ENCODE data around the gene ZNF441. TPM values are rescaled to one million over a fixed set of nuclear protein-coding genes. Genes with fewer than 3 reads are reported as not detected.
A peak's percentile ranks its signal among the peaks of the same experiment; 100 is the strongest.
"Not testable (repeated sequence)": the region's sequence is repeated elsewhere in the genome, so short reads cannot be mapped to it uniquely, and the experiment has no call there.

The ZNF441 gene
- total and polyA plus RNA-seq, 2 of the 4 experiments (the other 2 are of a cell fraction): 2.8 to 9.7 TPM

DNA sequence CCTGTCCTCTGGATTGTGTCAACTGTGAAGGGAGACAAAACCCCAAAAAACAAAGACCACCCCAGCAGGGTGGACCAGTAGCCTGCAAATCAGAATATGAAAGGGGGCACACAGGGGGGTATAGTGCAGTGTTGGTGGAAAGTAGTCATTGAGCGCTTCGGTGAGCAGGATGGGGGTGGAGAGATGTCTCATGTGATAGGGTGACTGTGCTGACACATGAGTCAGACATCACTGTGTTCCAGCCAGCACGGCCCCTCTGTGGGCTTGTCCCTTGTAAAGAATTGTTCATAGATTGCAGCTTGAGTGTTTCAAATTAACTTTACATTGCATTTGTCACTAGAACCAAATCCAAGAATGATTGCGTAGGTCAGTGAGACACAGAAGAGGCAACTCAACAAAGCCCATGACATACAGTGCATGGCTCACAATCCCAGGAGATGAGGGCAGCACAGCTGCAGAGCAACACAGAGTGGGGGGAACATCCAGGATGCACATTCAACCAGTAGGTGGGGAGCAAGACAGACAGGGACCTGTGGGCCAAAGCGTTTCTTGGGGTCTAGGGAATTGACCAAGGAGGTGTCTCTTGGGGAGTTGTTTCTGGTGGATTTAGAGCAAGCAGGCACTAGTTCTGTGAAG lies 54.8 kb downstream of the ZNF441 start:
- Histone ChIP-seq H4K5ac (ENCODE audit: low read depth, low read length) (no peak overlapping the region), H3K18ac (ENCODE audit: low read depth, low read length) (no peak overlapping the region), H2BK20ac (ENCODE audit: low read depth, low read length) (no peak overlapping the region), H2AFZ (replicated peaks; ENCODE audit: low read length, poor library complexity) (peak overlapping the region; percentile 32), H4K20me1 (ENCODE audit: insufficient read depth, low read length) (no peaks in the 10 kb centered on the region), H2AK9ac (replicated peaks; ENCODE audit: low read depth, low read length, poor library complexity) (no peak overlapping the region), H3K27ac (ENCODE audit: insufficient read depth, low read length) (no peak overlapping the region), H2BK5ac (ENCODE audit: low read depth, low read length, poor library complexity, severe bottlenecking) (peak overlapping the region; percentile 6), H3K56ac (ENCODE audit: extremely low read depth, insufficient read depth, low read length) (no peak overlapping the region), H3K9me1 (ENCODE audit: insufficient read depth, low read length) (no peaks in the 10 kb centered on the region), H2BK120ac (ENCODE audit: low read depth, low read length) (no peak overlapping the region), H3K9me3 (ENCODE audit: control insufficient read depth, insufficient read depth, low read length) (0 out of 2 replicates have a peak, but pooled peaks cover under 1% of the 10 kb centered on the region), H3K23ac (ENCODE audit: low read depth, low read length) (no peak overlapping the region), H3K14ac (replicated peaks; ENCODE audit: low read depth, low read length) (no peak overlapping the region), H3K79me1 (ENCODE audit: low read depth in 1 of 2, low read length in 2 of 2) (peaks cover 3 to 16% of the 10 kb centered on the region in 2 experiments; a peak in 3 of 4 replicates), H3K4me3 (ENCODE audit: insufficient read depth, low read depth, low read length) (no peak overlapping the region), H2AK5ac (ENCODE audit: low read depth, low read length) (no peak overlapping the region), H3K27me3 (ENCODE audit: control insufficient read depth, insufficient read depth, low read length) (no peaks in the 10 kb centered on the region), H4K8ac (ENCODE audit: low read depth in 2 of 2, low read length in 2 of 2) (no peak overlapping the region), H3K4ac (ENCODE audit: low read depth, low read length) (no peak overlapping the region), H3K36me3 (ENCODE audit: control insufficient read depth, insufficient read depth, low read length) (peaks cover 9% of the 10 kb centered on the region), H3K4me2 (ENCODE audit: low read depth, low read length) (no peak overlapping the region), H2BK15ac (ENCODE audit: low read depth, low read length) (no peak overlapping the region), H3K4me1 (ENCODE audit: control insufficient read depth, insufficient read depth, low read length) (no peaks in the 10 kb centered on the region), H3K9ac (ENCODE audit: low read depth, low read length) (no peak overlapping the region), H4K91ac (ENCODE audit: insufficient read depth, low read depth, low read length) (no peak overlapping the region)
- peak; percentile 53 for DNase-seq
- intact Hi-C loops (cut with micrococcal nuclease): no loop called here
- peak; percentile 80 for ATAC-seq (ENCODE audit: low read depth)
- CTCF ChIA-PET: no interaction called here
- TF ChIP-seq, protein P1, sequence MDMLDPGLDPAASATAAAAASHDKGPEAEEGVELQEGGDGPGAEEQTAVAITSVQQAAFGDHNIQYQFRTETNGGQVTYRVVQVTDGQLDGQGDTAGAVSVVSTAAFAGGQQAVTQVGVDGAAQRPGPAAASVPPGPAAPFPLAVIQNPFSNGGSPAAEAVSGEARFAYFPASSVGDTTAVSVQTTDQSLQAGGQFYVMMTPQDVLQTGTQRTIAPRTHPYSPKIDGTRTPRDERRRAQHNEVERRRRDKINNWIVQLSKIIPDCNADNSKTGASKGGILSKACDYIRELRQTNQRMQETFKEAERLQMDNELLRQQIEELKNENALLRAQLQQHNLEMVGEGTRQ (IDR thresholded peaks at IDR 0.05; ENCODE audit: low read depth, low read length): 0 out of 2 replicates have a peak, but pooled peaks have one; percentile 6
- TF ChIP-seq FOS (IDR thresholded peaks at IDR 0.05; ENCODE audit: low read depth, low read length) (no peak), MXI1 (IDR thresholded peaks at IDR 0.05; ENCODE audit: borderline replicate concordance, low read depth, low read length) (no peak)
- BruUV-seq (replicated peaks): no TSS peak
- POLR2A ChIA-PET (ENCODE audit: unreplicated experiment): no interaction called here
- dilution Hi-C loops (cut with HindIII; ENCODE audit: low sequenced_read_pairs, unreplicated experiment): no loop called here
- in situ Hi-C loops (cut with MboI; ENCODE audit: low sequenced_read_pairs): no loop called here
- 100% methylated on average over 1 of the region's 5 CpGs; no CpG with 5 or more reads in 1 of the 2 experiments for whole genome bisulfite sequencing, 2 experiments (ENCODE audit: extremely low coverage in 2 of 2, insufficient read length in 1 of 2)

DNA sequence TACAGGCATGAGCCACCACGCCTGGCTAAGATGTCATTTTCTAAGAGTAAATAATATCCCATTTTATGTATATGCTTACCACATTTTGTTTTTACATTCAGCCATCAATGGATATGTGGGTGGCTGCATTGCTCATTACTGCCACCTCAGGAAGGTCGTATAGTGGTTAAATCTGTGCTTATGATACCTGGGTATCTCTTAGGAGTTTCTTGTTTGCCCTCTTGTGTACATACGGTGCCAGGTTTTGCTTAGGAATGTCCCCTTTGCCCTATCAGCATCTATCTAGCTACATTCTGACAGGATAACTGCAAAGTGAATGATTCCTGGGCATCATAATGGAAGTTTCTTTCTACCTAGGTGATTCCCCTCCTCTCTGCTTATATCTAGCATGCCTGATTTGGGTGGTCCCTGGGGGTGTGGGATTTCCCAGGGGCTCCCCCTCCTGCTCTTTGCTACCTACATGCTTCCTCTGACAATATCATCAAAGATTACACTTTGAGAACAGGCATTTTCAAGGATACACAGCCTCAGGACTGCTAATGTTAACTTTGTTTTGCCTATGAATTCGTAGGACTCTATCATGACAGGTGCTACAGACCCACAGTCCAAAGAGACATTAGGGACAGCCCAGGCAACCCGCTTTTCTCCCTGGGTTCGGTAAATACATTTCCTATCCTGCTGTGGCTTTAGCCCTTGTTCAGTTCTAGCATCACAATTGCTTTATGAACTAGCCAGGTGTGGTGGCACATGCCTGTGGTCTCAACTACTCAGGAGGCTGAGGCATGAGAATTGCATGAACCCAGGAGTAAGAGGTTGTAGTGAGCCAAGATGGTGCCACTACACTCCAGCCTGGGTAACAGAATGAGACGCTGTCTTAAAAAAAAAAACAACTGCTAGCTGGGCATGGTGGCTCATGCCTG lies 62.4 kb downstream of the ZNF441 start:
- H3K4me2 ChIP-seq (ENCODE audit: low read depth, low read length); BruUV-seq (replicated peaks); H3K18ac ChIP-seq (ENCODE audit: low read depth, low read length); H3K56ac ChIP-seq (ENCODE audit: extremely low read depth, insufficient read depth, low read length); H4K8ac ChIP-seq (ENCODE audit: low read depth in 2 of 2, low read length in 2 of 2); H3K23ac ChIP-seq (ENCODE audit: low read depth, low read length); H2BK120ac ChIP-seq (ENCODE audit: low read depth, low read length); H3K27ac ChIP-seq (ENCODE audit: insufficient read depth, low read length); H2BK15ac ChIP-seq (ENCODE audit: low read depth, low read length); H3K4ac ChIP-seq (ENCODE audit: low read depth, low read length); in situ Hi-C loops (cut with MboI; ENCODE audit: low sequenced_read_pairs); H4K91ac ChIP-seq (ENCODE audit: insufficient read depth, low read depth, low read length); intact Hi-C loops (cut with micrococcal nuclease); H3K14ac ChIP-seq (replicated peaks; ENCODE audit: low read depth, low read length); dilution Hi-C loops (cut with HindIII; ENCODE audit: low sequenced_read_pairs, unreplicated experiment); CTCF ChIA-PET; DNase-seq; H3K79me1 ChIP-seq (ENCODE audit: low read depth in 1 of 2, low read length in 2 of 2); H2AK9ac ChIP-seq (replicated peaks; ENCODE audit: low read depth, low read length, poor library complexity); H2BK20ac ChIP-seq (ENCODE audit: low read depth, low read length); H3K9ac ChIP-seq (ENCODE audit: low read depth, low read length); H3K27me3 ChIP-seq (ENCODE audit: control insufficient read depth, insufficient read depth, low read length); H4K20me1 ChIP-seq (ENCODE audit: insufficient read depth, low read length); POLR2A ChIA-PET (ENCODE audit: unreplicated experiment); H3K4me3 ChIP-seq (ENCODE audit: insufficient read depth, low read depth, low read length); H2AFZ ChIP-seq (replicated peaks; ENCODE audit: low read length, poor library complexity); H2AK5ac ChIP-seq (ENCODE audit: low read depth, low read length); H4K5ac ChIP-seq (ENCODE audit: low read depth, low read length); H2BK5ac ChIP-seq (ENCODE audit: low read depth, low read length, poor library complexity, severe bottlenecking); H3K4me1 ChIP-seq (ENCODE audit: control insufficient read depth, insufficient read depth, low read length); H3K9me1 ChIP-seq (ENCODE audit: insufficient read depth, low read length); ATAC-seq (ENCODE audit: low read depth): not testable (repeated sequence)
- 88% methylated on average over 1 of the region's 7 CpGs; no CpG with 5 or more reads in 1 of the 2 experiments for WGBS, 2 experiments (ENCODE audit: extremely low coverage in 2 of 2, insufficient read length in 1 of 2)
- H3K9me3 ChIP-seq (ENCODE audit: control insufficient read depth, insufficient read depth, low read length): peaks cover 45% of the 10 kb centered on the region
- H3K36me3 ChIP-seq (ENCODE audit: control insufficient read depth, insufficient read depth, low read length): peaks cover 22% of the 10 kb centered on the region
